ENCODE results near the gene TMEM161B.

DNA sequence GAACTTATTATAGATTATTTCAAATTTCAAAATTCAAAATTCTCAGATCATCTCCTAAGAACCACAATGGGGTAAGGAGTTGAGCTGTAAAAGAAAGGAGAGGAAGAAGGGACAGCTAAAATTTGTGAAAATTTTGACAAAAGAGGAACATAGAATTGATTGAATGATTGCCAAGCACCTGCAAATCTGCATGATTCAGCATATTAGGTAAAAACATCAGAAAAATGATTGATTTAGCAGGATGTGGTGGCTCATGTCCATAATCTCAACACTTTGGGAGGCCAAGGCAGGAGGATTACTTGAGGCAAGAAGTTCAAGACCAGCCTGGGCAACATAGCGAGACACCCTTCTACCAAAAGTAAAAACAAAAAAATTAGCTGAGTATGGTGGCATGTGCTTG lies 14.3 kb downstream of the TMEM161B start:
- TF ChIP-seq GATA2 (IDR thresholded peaks at IDR 0.05; ENCODE audit: low read depth, low read length) = no peak
- no peak for TF ChIP-seq GATA3 (IDR thresholded peaks at IDR 0.05; ENCODE audit: low read depth, low read length)

All from SH-SY5Y (cell line).